Panc1 (cell line): ENCODE measurements around the gene TOR2A. TPM values are rescaled to one million over a fixed set of nuclear protein-coding genes. Genes with fewer than 3 reads are reported as not detected.
"Not testable (repeated sequence)": the region's sequence is repeated elsewhere in the genome, so short reads cannot be mapped to it uniquely, and the experiment has no call there.

Experiments
- ATAC-seq: fragments of 200-7000 bp; cut with Tn5 transposase; 2 replicates; pipeline ENCODE4 v1.9.1; 2020; ENCODE audit warnings: mild to moderate bottlenecking, moderate library complexity
- BruUV-seq: library from RNA; stranded (reverse); fragments of 400-500 nt; replicated peaks from 2 replicates; lab custom pipeline; 2021; lab: Mats Ljungman, UMichigan
- CTCF ChIA-PET: fragments of 300-600 bp; sonication (Branson Sonifier 250); formaldehyde crosslinking; loops from one replicate; lab custom pipeline; 2022; ENCODE audit warnings: antibody characterized with exemption; lab: Charles Lee
- POLR2A ChIA-PET: fragments of 300-600 bp; sonication (Branson Sonifier 250); formaldehyde crosslinking; loops from one replicate; lab custom pipeline; 2022; ENCODE audit warnings: antibody characterized with exemption; lab: Charles Lee
- DNase-seq: peaks from one replicate; pipeline ENCODE4 v3.0.0-alpha.2; 2010; ENCODE audit warnings: low read depth, low spot score
- H3K27ac ChIP-seq: 2 replicates; pipeline ENCODE4 v1.5.1; 2011; ENCODE audit warnings: mild to moderate bottlenecking, low read length, inconsistent platforms
- H3K27me3 ChIP-seq: fragments of 200-500 bp; sonication (Bioruptor generic); 2 replicates; pipeline ENCODE4 v1.6.0; 2014; ENCODE audit warnings: low read length, inconsistent platforms; ENCODE audit not compliant: control insufficient read depth, insufficient read depth
- H3K36me3 ChIP-seq: fragments of 200-500 bp; sonication (Bioruptor generic); 2 replicates; pipeline ENCODE4 v1.5.1; 2014; ENCODE audit warnings: inconsistent platforms, mild to moderate bottlenecking, low read length, moderate library complexity; ENCODE audit not compliant: control insufficient read depth, insufficient read depth
- H3K4me1 ChIP-seq: 2 replicates; pipeline ENCODE4 v1.5.1; 2011; ENCODE audit warnings: inconsistent platforms, mild to moderate bottlenecking, low read length, moderate library complexity; ENCODE audit not compliant: control insufficient read depth, insufficient read depth
- H3K4me3 ChIP-seq, 2 experiments: 2 replicates each; pipeline ENCODE4 v1.5.1; 2011 to 2012; ENCODE audit warnings: low read depth in 2 of 2, low read length in 2 of 2, mild to moderate bottlenecking in 2 of 2, inconsistent platforms in 1 of 2, moderate library complexity in 1 of 2
- H3K9me3 ChIP-seq: fragments of 200-500 bp; sonication (Bioruptor generic); 2 replicates; pipeline ENCODE4 v1.5.1; 2014; ENCODE audit warnings: low read depth, mild to moderate bottlenecking, inconsistent platforms, low read length, moderate library complexity; ENCODE audit not compliant: control insufficient read depth, insufficient read depth
- POLR2AphosphoS5 ChIP-seq: IDR thresholded peaks from 2 replicates; pipeline ENCODE4 v1.6.1; 2012; ENCODE audit warnings: mild to moderate bottlenecking, low read depth, low read length, moderate library complexity
- SIN3A ChIP-seq: IDR thresholded peaks from 2 replicates; pipeline ENCODE4 v1.6.1; 2012; ENCODE audit warnings: low read depth, mild to moderate bottlenecking, low read length, moderate library complexity, borderline replicate concordance; ENCODE audit not compliant: insufficient read depth
- TCF7L2 ChIP-seq: IDR thresholded peaks from 2 replicates; pipeline ENCODE4 v1.6.1; 2011; ENCODE audit warnings: mild to moderate bottlenecking, low read depth, low read length, inconsistent platforms
- in situ Hi-C: cut with HindIII; loops from 2 replicates; pipeline ENCODE4 v1.10.0; 2016; ENCODE audit warnings: low sequenced_read_pairs, low pct_unique_long_range_greater_than_20kb
- intact Hi-C: fragments of 100-400 bp; cut with micrococcal nuclease; formaldehyde crosslinking; loops from one replicate; pipeline ENCODE4 v1.10.0; 2022; ENCODE audit not compliant: unreplicated experiment
- total RNA-seq: library from RNA; stranded (reverse); gene quantifications from one replicate; pipeline ENCODE4 v1.2.1, GENCODE V29; 2021; ENCODE audit not compliant: unreplicated experiment
- TF ChIP-seq, protein P1 (sequence below): fragments of 450-650 bp; IDR thresholded peaks from 2 replicates; pipeline ENCODE4 v1.5.1; 2017; ENCODE audit warnings: mild to moderate bottlenecking
- TF ChIP-seq, protein P2 (sequence below), 2 experiments: IDR thresholded peaks; 2 replicates each; pipeline ENCODE4 v1.6.1; 2011 to 2012; ENCODE audit warnings: low read depth in 2 of 2, control low read depth in 1 of 2, low read length in 1 of 2, mild to moderate bottlenecking in 1 of 2, moderate library complexity in 1 of 2; ENCODE audit not compliant: insufficient read depth in 1 of 2

Gene TOR2A
- total RNA-seq, 1 experiment from 2014 or later: 8.2 TPM

DNA sequence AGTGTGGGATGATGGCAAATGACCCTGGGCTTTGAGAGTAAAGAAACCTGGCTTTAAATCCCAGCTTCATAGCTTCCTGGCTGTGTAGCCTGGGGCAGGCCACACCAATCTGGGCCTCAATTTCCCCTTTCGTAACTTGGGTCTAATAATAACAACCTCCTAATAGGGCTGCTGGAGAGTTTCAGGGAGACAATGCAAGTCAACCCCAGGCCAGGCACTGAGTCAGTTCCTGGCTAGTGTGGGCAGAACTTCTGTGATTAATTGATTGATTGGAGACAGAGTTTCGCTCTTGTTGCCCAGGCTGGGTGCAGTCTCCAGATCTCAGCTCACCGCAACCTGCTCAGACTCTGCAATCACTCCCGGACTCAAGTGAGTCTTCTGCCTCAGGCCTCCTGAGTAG lies 46.7 kb upstream of the TOR2A start:
- ChIA-PET POLR2A (no interaction called here), CTCF (interaction anchor here (0.6 to 0.7 kb wide), 3 partner anchors 9 to 62 kb away, joined by 3 to 10 read pairs (median 4); no protein-coding TSS in a partner anchor)
- BruUV-seq: no TSS peak
- Histone ChIP-seq H3K4me1 (no peaks in the 10 kb centered on the region; the same call in 1 of the 2 replicates), H3K4me3 (no peak overlapping the region), H3K27me3 (no peaks in the 10 kb centered on the region), H3K36me3 (no peaks in the 10 kb centered on the region; the same call in 1 of the 2 replicates), H3K27ac (no peak overlapping the region), H3K9me3 (no peaks in the 10 kb centered on the region)
- ATAC-seq (no peak), DNase-seq (no peak)
- intact Hi-C loops (no loop called here), in situ Hi-C loops (no loop called here)
- no peak for TF ChIP-seq TCF7L2
- TF ChIP-seq, protein P1, sequence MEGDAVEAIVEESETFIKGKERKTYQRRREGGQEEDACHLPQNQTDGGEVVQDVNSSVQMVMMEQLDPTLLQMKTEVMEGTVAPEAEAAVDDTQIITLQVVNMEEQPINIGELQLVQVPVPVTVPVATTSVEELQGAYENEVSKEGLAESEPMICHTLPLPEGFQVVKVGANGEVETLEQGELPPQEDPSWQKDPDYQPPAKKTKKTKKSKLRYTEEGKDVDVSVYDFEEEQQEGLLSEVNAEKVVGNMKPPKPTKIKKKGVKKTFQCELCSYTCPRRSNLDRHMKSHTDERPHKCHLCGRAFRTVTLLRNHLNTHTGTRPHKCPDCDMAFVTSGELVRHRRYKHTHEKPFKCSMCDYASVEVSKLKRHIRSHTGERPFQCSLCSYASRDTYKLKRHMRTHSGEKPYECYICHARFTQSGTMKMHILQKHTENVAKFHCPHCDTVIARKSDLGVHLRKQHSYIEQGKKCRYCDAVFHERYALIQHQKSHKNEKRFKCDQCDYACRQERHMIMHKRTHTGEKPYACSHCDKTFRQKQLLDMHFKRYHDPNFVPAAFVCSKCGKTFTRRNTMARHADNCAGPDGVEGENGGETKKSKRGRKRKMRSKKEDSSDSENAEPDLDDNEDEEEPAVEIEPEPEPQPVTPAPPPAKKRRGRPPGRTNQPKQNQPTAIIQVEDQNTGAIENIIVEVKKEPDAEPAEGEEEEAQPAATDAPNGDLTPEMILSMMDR: no peak
- TF ChIP-seq POLR2AphosphoS5: no peak
- no peak for TF ChIP-seq SIN3A
- TF ChIP-seq, protein P2, sequence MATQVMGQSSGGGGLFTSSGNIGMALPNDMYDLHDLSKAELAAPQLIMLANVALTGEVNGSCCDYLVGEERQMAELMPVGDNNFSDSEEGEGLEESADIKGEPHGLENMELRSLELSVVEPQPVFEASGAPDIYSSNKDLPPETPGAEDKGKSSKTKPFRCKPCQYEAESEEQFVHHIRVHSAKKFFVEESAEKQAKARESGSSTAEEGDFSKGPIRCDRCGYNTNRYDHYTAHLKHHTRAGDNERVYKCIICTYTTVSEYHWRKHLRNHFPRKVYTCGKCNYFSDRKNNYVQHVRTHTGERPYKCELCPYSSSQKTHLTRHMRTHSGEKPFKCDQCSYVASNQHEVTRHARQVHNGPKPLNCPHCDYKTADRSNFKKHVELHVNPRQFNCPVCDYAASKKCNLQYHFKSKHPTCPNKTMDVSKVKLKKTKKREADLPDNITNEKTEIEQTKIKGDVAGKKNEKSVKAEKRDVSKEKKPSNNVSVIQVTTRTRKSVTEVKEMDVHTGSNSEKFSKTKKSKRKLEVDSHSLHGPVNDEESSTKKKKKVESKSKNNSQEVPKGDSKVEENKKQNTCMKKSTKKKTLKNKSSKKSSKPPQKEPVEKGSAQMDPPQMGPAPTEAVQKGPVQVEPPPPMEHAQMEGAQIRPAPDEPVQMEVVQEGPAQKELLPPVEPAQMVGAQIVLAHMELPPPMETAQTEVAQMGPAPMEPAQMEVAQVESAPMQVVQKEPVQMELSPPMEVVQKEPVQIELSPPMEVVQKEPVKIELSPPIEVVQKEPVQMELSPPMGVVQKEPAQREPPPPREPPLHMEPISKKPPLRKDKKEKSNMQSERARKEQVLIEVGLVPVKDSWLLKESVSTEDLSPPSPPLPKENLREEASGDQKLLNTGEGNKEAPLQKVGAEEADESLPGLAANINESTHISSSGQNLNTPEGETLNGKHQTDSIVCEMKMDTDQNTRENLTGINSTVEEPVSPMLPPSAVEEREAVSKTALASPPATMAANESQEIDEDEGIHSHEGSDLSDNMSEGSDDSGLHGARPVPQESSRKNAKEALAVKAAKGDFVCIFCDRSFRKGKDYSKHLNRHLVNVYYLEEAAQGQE (IDR thresholded peaks at IDR 0.05; ENCODE audit: insufficient read depth in 1 of 2, low read depth in 2 of 2, low read length in 1 of 2): no peak

DNA sequence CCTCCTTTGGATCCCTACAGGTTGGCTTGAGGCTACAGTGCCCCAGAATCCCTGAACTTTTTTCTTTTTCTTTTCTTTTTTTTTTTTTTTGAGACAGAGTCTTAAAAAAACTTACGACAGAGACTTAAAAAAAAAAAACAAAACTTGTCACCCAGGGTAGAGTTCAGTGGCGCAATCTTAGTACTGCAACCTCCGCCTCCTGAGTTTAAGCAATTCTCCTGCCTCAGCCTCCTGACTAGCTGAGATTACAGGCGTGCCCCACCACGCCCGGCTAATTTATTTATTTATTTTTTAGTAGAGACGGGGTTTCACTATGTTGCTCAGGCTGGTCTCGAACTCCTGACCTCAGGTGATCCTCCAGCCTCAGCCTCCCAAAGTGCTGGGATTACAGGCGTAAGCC lies 45.8 kb upstream of the TOR2A start:
- H3K27me3 ChIP-seq, CTCF ChIA-PET, DNase-seq, intact Hi-C loops, H3K9me3 ChIP-seq, POLR2A ChIA-PET, H3K27ac ChIP-seq, H3K4me3 ChIP-seq, in situ Hi-C loops, ATAC-seq, H3K4me1 ChIP-seq, H3K36me3 ChIP-seq, BruUV-seq: not testable (repeated sequence)

DNA sequence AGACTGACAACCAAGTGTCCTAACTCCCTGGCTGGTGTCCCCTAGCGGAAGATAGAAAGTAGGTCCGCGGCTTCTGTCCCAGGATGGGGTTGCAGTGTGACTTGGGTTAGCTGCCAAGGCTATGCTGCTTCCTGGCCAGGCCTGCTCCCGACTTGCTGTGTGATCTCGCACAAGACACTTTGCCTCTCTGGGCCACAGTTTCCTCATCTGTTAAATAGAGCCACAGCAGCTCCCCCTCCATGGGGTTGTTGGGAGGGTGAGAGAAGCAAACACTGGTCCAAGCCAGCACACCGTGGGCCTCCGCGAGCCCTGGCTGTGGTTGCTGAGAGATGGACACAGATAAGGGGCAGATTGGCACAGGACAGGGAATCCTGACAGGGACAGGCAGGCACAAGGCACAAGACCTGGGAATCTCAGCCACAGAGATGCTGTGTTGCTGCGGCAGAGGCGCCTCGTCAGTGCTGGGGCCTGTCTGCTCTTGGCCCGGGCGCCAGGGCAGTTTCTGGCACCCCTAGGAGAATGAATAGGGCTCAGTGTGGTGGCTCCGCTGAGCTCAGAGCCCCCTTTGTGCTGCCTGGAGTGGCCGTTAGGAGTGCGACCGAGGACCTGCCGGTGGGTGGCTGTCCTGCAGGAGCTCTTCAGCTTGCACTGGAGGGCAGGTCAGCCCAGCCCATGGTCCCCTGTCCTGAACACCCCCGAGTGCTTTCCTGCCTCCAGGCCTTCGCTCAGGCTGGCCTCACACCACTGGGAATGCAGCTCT lies 45.2 kb upstream of the TOR2A start:
- H3K4me1 ChIP-seq: no peaks in the 10 kb centered on the region; the same call in 1 of the 2 replicates
- H3K9me3 ChIP-seq: no peaks in the 10 kb centered on the region
- CTCF ChIA-PET: no interaction called here
- BruUV-seq: no TSS peak
- ATAC-seq (no peak), DNase-seq (no peak)
- no peaks in the 10 kb centered on the region for H3K36me3 ChIP-seq
- in situ Hi-C loops: no loop called here
- H3K27ac ChIP-seq: no peak overlapping the region
- no peaks in the 10 kb centered on the region for H3K27me3 ChIP-seq
- intact Hi-C loops: no loop called here
- TF ChIP-seq, protein P2 (IDR thresholded peaks at IDR 0.05; ENCODE audit: insufficient read depth in 1 of 2, low read depth in 2 of 2, low read length in 1 of 2): no peak
- TF ChIP-seq TCF7L2: no peak
- TF ChIP-seq, protein P1: no peak
- no peak for TF ChIP-seq SIN3A
- no peak for TF ChIP-seq POLR2AphosphoS5
- POLR2A ChIA-PET: no interaction called here
- H3K4me3 ChIP-seq: no peak overlapping the region
